ENCODE measurements around the gene GSDME.

Gene GSDME

GRCh38 chr7:24730018-24730369 is 27.3 kb downstream of the GSDME start:
- peaks cover 16% of the 10 kb centered on the region for H3K9me3 Mint-ChIP-seq
- H3K4me1 Mint-ChIP-seq: peaks cover 2% of the 10 kb centered on the region
- no peak for TF ChIP-seq CTCF (IDR thresholded peaks at IDR 0.05)
- H3K27me3 Mint-ChIP-seq (ENCODE audit: low read depth, poor library complexity): peaks cover 17% of the 10 kb centered on the region
- H3K27ac Mint-ChIP-seq: no peak overlapping the region
- no peak for DNase-seq
- peaks cover 59% of the 10 kb centered on the region for H3K36me3 Mint-ChIP-seq (ENCODE audit: low read depth)
- H3K4me3 Mint-ChIP-seq: no peak overlapping the region

DNA sequence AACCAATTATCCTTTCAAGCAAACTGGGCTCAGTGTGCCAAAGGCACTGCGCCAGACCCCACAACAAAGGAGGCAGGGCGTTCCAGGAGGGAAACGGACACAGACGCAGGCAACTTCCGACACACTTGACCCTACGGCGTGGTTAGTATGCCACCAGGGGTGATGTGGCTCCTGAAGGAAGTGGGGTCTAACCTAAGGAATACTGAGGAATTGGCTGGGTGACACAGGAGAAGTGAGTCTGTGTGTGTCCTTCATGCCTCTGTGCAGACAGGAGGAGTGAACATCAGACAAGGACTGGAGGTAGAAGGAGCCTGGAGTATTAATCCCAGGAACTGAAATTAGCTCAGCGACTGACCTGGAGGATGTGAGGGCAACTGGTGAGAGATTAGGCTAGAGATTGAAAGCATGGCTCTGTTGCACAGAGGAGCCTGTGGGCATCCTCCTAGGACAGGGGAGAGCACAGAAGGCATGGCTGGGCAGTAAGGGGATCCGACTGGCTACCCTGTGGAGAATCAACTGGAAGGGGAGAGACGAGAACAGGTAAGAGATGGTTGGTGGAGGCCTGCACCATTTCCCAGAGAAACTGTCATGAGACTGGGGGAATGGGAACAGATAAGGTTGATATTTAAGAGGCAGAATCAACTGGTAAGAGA is 27.8 kb downstream of the GSDME start:
- peaks cover 17% of the 10 kb centered on the region for H3K27me3 Mint-ChIP-seq (ENCODE audit: low read depth, poor library complexity)
- no peak for DNase-seq
- peaks cover 58% of the 10 kb centered on the region for H3K36me3 Mint-ChIP-seq (ENCODE audit: low read depth)
- peaks cover 7% of the 10 kb centered on the region for H3K4me1 Mint-ChIP-seq
- H3K4me3 Mint-ChIP-seq: no peak overlapping the region
- TF ChIP-seq CTCF (IDR thresholded peaks at IDR 0.05): no peak
- H3K9me3 Mint-ChIP-seq: peaks cover 16% of the 10 kb centered on the region
- H3K27ac Mint-ChIP-seq: no peak overlapping the region

GRCh38 chr7:24728503-24729364 is 28.5 kb downstream of the GSDME start:
- H3K4me1 Mint-ChIP-seq: peaks cover 7% of the 10 kb centered on the region
- peaks cover 17% of the 10 kb centered on the region for H3K27me3 Mint-ChIP-seq (ENCODE audit: low read depth, poor library complexity)
- H3K27ac Mint-ChIP-seq: no peak overlapping the region
- H3K9me3 Mint-ChIP-seq: peaks cover 11% of the 10 kb centered on the region
- H3K36me3 Mint-ChIP-seq (ENCODE audit: low read depth): peaks cover 51% of the 10 kb centered on the region
- DNase-seq: no peak
- H3K4me3 Mint-ChIP-seq: no peak overlapping the region
- TF ChIP-seq CTCF (IDR thresholded peaks at IDR 0.05): no peak

- Mint-ChIP-seq H3K27me3 (ENCODE audit: low read depth, poor library complexity) (peaks cover 17% of the 10 kb centered on the region), H3K36me3 (ENCODE audit: low read depth) (peaks cover 51% of the 10 kb centered on the region), H3K27ac (no peak overlapping the region), H3K4me1 (peaks cover 8% of the 10 kb centered on the region), H3K4me3 (no peak overlapping the region), H3K9me3 (peaks cover 8% of the 10 kb centered on the region)
- no peak for TF ChIP-seq CTCF (IDR thresholded peaks at IDR 0.05)
- DNase-seq: no peak
Observed at GRCh38 chr7:24728121-24728500, 29.2 kb downstream of the GSDME start.

DNA sequence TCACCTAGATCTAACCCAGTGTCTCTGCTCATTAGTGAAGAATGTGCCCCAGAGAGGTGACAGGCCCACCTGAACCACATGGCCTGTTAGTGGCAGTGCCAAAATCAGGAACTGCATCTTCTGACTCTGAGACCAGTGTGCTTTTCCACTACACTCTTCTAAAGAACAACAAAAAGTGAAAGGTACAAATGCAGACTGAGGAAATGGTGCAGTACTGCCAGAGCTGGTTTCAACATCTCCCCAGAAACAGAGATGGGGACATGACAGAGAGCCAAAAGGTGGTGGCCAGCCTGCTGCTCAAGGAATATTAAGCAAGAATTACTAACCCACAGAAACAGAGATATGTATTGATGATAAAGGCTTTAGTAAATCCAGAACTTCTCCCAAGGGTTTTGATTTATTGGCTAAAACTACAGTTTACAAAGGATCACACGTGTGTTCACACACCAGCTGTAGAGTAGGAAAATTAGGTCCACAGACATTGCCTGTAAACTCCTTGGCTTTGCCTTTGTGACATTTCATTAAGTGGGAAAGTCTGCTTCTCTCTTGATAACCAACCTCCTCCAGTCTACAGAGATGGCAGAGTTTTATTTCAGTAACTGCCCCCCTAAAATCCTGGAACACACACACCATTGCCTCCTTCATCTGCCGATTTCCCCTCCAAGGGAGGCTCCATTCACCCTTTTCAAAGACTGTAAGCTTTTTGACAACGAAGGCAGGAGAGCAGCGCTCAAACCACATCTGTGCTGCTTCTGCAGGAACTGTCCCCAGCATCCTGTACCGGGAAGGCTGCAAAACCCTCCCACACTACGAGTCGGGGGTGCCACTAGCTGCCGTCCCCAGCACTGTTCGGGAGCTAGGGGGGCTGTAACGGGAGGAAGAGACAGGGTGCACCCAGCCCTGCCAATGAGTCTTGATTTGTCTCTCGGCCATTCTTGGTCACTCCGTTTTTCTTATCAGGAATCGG is 29.8 kb downstream of the GSDME start:
- peaks cover 15% of the 10 kb centered on the region for H3K4me1 Mint-ChIP-seq
- peaks cover 8% of the 10 kb centered on the region for H3K9me3 Mint-ChIP-seq
- TF ChIP-seq CTCF (IDR thresholded peaks at IDR 0.05): no peak
- H3K4me3 Mint-ChIP-seq: no peak overlapping the region
- DNase-seq: no peak
- no peak overlapping the region for H3K27ac Mint-ChIP-seq
- H3K36me3 Mint-ChIP-seq (ENCODE audit: low read depth): peaks cover 50% of the 10 kb centered on the region
- H3K27me3 Mint-ChIP-seq (ENCODE audit: low read depth, poor library complexity): peaks cover 17% of the 10 kb centered on the region
